K562 (cell line): Measurements from ENCODE around the gene MYO3B. TPM values are rescaled to one million over a fixed set of nuclear protein-coding genes. Genes with fewer than 3 reads are reported as not detected.

Experiments
- ATF3 ChIP-seq, 2 experiments: fragments of 450-650 bp in 1 of 2; sonication (generic) in 1 of 2; formaldehyde crosslinking in 1 of 2; IDR thresholded peaks in 1 of 2; conservative IDR thresholded peaks in 1 of 2; 2 replicates each; pipeline versions ENCODE4 v1.6.1 to v1.8.1; 2016 to 2023; ENCODE audit warnings: mild to moderate bottlenecking in 2 of 2, moderate library complexity in 2 of 2, inconsistent platforms in 1 of 2, missing genetic modification reagents in 1 of 2
- CBX2 ChIP-seq: fragments of 200-600 bp; sonication (generic); IDR thresholded peaks from one replicate; pipeline ENCODE4 v1.6.1; 2012; ENCODE audit warnings: mild to moderate bottlenecking, low read length, inconsistent platforms; ENCODE audit not compliant: insufficient read depth, poor library complexity, severe bottlenecking
- CREB1 ChIP-seq, 2 experiments: sonication (generic) in 1 of 2; formaldehyde crosslinking in 1 of 2; IDR thresholded peaks; 2 replicates each; pipeline versions ENCODE4 v1.6.1 to v1.8.0; 2012 to 2022; ENCODE audit warnings: inconsistent platforms in 1 of 2, mild to moderate bottlenecking in 1 of 2, missing genetic modification reagents in 1 of 2, moderate library complexity in 1 of 2
- GATAD2B ChIP-seq: fragments of 450-650 bp; IDR thresholded peaks from 2 replicates; pipeline ENCODE4 v1.6.1; 2017; ENCODE audit warnings: mild to moderate bottlenecking, borderline replicate concordance
- GTF2B ChIP-seq: IDR thresholded peaks from 2 replicates; pipeline ENCODE4 v1.6.1; 2011; ENCODE audit not compliant: insufficient read length; ENCODE audit errors: extremely low read depth
- GTF2E2 ChIP-seq: fragments of 200-800 bp; sonication (Bioruptor generic); IDR thresholded peaks from 2 replicates; pipeline ENCODE4 v1.6.1; 2016; ENCODE audit warnings: missing genetic modification characterization, missing compliant biosample characterization
- HDAC3 ChIP-seq: fragments of 450-650 bp; IDR thresholded peaks from 2 replicates; pipeline ENCODE4 v1.6.1; 2018; ENCODE audit warnings: borderline replicate concordance, mild to moderate bottlenecking, moderate library complexity; ENCODE audit not compliant: partially characterized antibody
- HMGN3 ChIP-seq: IDR thresholded peaks from 2 replicates; pipeline ENCODE4 v1.6.1; 2011; ENCODE audit warnings: borderline replicate concordance, low read depth, mild to moderate bottlenecking, mixed read lengths, low read length; ENCODE audit not compliant: insufficient read length; ENCODE audit errors: extremely low read depth
- MCM7 ChIP-seq, 2 experiments: fragments of 450-650 bp; IDR thresholded peaks; 2 replicates each; pipeline ENCODE4 v1.6.1; 2016 to 2018
- MEF2D ChIP-seq: conservative IDR thresholded peaks from 2 replicates; pipeline ENCODE4 v1.6.1; 2016; ENCODE audit warnings: low read depth, missing genetic modification characterization, missing compliant biosample characterization
- NR2F6 ChIP-seq: fragments of 450-650 bp; formaldehyde crosslinking; IDR thresholded peaks from 2 replicates; pipeline ENCODE4 v1.4.0; 2020; ENCODE audit warnings: mild to moderate bottlenecking
- POLR2G ChIP-seq: fragments of 200-400 bp; formaldehyde crosslinking; IDR thresholded peaks from 2 replicates; pipeline ENCODE4 v1.6.1; 2017; ENCODE audit warnings: low read depth, mild to moderate bottlenecking, antibody characterized with exemption, low read length, moderate library complexity
- PPARD ChIP-seq: fragments of 250-450 bp; sonication (Bioruptor Pico); IDR thresholded peaks from 2 replicates; pipeline ENCODE4 v1.8.0; 2022; ENCODE audit warnings: inconsistent platforms, mild to moderate bottlenecking, moderate library complexity
- RBM15 ChIP-seq: fragments of 200-400 bp; formaldehyde crosslinking; IDR thresholded peaks from 2 replicates; pipeline ENCODE4 v1.6.1; 2018; ENCODE audit warnings: mild to moderate bottlenecking, low read length, moderate library complexity; ENCODE audit not compliant: insufficient read depth
- SIRT6 ChIP-seq: IDR thresholded peaks from one replicate; pipeline ENCODE4 v1.6.1; 2012; ENCODE audit warnings: low read depth, mild to moderate bottlenecking, control low read depth, inconsistent platforms, low read length, moderate library complexity
- TCF3 ChIP-seq: sonication (generic); formaldehyde crosslinking; IDR thresholded peaks from 2 replicates; pipeline ENCODE4 v1.4.0; 2020; ENCODE audit warnings: mild to moderate bottlenecking, missing genetic modification reagents
- USF2 ChIP-seq: sonication (generic); formaldehyde crosslinking; IDR thresholded peaks from 2 replicates; pipeline ENCODE4 v1.5.0; 2020; ENCODE audit warnings: missing genetic modification reagents
- ZFPM2 ChIP-seq: fragments of 250-450 bp; sonication (Bioruptor Pico); IDR thresholded peaks from 2 replicates; pipeline ENCODE4 v1.5.1; 2022; ENCODE audit warnings: mild to moderate bottlenecking
- ZNF133 ChIP-seq: fragments of 250-450 bp; sonication (Bioruptor Pico); IDR thresholded peaks from 2 replicates; pipeline ENCODE4 v1.4.0; 2020; ENCODE audit warnings: mild to moderate bottlenecking
- ZNF134 ChIP-seq: fragments of 250-450 bp; sonication (Bioruptor Pico); conservative IDR thresholded peaks from 2 replicates; pipeline ENCODE4 v1.4.0; 2020
- ZNF23 ChIP-seq: fragments of 250-450 bp; sonication (Bioruptor Pico); IDR thresholded peaks from 2 replicates; pipeline ENCODE4 v1.4.0; 2020; ENCODE audit warnings: mild to moderate bottlenecking
- ZNF24 ChIP-seq: fragments of 450-650 bp; IDR thresholded peaks from 2 replicates; pipeline ENCODE4 v1.6.1; 2016
- ZNF263 ChIP-seq: sonication (generic); formaldehyde crosslinking; IDR thresholded peaks from 2 replicates; pipeline ENCODE4 v1.8.0; 2022; ENCODE audit warnings: mild to moderate bottlenecking, missing genetic modification reagents, borderline replicate concordance
- ZNF354B ChIP-seq: fragments of 250-450 bp; sonication (Bioruptor Pico); IDR thresholded peaks from 2 replicates; pipeline ENCODE4 v1.4.0; 2020
- ZNF511 ChIP-seq: sonication (generic); formaldehyde crosslinking; IDR thresholded peaks from 2 replicates; pipeline ENCODE4 v1.8.0; 2022; ENCODE audit warnings: mild to moderate bottlenecking, missing genetic modification reagents
- ZNF586 ChIP-seq: fragments of 450-650 bp; formaldehyde crosslinking; conservative IDR thresholded peaks from 2 replicates; pipeline ENCODE4 v1.4.0; 2020; ENCODE audit warnings: mild to moderate bottlenecking, moderate library complexity
- ZNF766 ChIP-seq: fragments of 200-800 bp; sonication (Bioruptor generic); conservative IDR thresholded peaks from 2 replicates; pipeline ENCODE4 v1.6.1; 2016; ENCODE audit warnings: missing genetic modification characterization, missing compliant biosample characterization
- polyA plus RNA-seq, 8 experiments: library from polyadenylated mRNA; depleted of rRNA in 4 of 8; stranded (reverse) in 5 of 8; unstranded in 3 of 8; fragments of >200 nt; fragmentation: Nextera tagmentation in 2 of 8; fragmentation: Illumina TruSeq in 1 of 8; extraction: Ambion mirVana in 2 of 8; extraction: Trizol in 1 of 8; gene quantifications; 2 replicates each; pipeline versions ENCODE4 v1.2.1 to v1.2.3, GENCODE V29; 2011 to 2014; ENCODE audit warnings: inconsistent platforms in 1 of 8, missing spikeins in 1 of 8
- total RNA-seq, 7 experiments: library from RNA; depleted of rRNA in 6 of 7; stranded (reverse); fragments of >200 nt in 6 of 7; fragmentation: Illumina TruSeq in 2 of 7; extraction: Trizol in 2 of 7; gene quantifications; 2 replicates each; pipeline versions ENCODE4 v1.2.1 to v1.2.3, GENCODE V29; 2011 to 2021; ENCODE audit warnings: low replicate concordance in 1 of 7

MYO3B gene
- total and polyA plus RNA-seq, 9 of the 15 experiments (the other 6 are each of a cell fraction or from before 2014, with no cell fraction given): 2.7 to 6.5 (median 3.6) TPM

GRCh38 chr2:170155022-170155722 is 22.8 kb upstream of the MYO3B start (continued):
- no peak for TF ChIP-seq USF2 (CRISPR knock-in tag)
- TF ChIP-seq POLR2G: no peak
- TF ChIP-seq ZNF354B (CRISPR knock-in tag): no peak
- no peak for TF ChIP-seq CBX2
- TF ChIP-seq SIRT6: no peak
- TF ChIP-seq ZNF133: no peak
- peak; percentile 77 for TF ChIP-seq TCF3 (CRISPR knock-in tag)
- TF ChIP-seq ZNF134 (CRISPR knock-in tag): no peak
- TF ChIP-seq GTF2E2 (tag): no peak
- no peak for TF ChIP-seq ZNF24
- TF ChIP-seq ZFPM2 (CRISPR knock-in tag): no peak
- TF ChIP-seq HDAC3: no peak
- TF ChIP-seq RBM15: no peak
- TF ChIP-seq ZNF263 (CRISPR knock-in tag): no peak
- no peak for TF ChIP-seq ZNF511
- no peak for TF ChIP-seq NR2F6 (CRISPR knock-in tag)
- TF ChIP-seq CREB1 (IDR thresholded peaks at IDR 0.05): 0 out of 2 replicates have a peak, but pooled peaks have one; percentile 25
- no peak for TF ChIP-seq CREB1 (CRISPR knock-in tag; IDR thresholded peaks at IDR 0.05)
- TF ChIP-seq MEF2D: no peak
- no peak for TF ChIP-seq HMGN3
- TF ChIP-seq ZNF766 (CRISPR knock-in tag): no peak
- no peak for TF ChIP-seq ZNF23
- no peak for TF ChIP-seq PPARD (CRISPR knock-in tag)
- TF ChIP-seq ZNF586 (CRISPR knock-in tag): no peak
- TF ChIP-seq GTF2B: no peak
- TF ChIP-seq MCM7 (IDR thresholded peaks at IDR 0.05): no peak
- TF ChIP-seq ATF3 (IDR thresholded peaks at IDR 0.05): no peak
- TF ChIP-seq ATF3 (CRISPR knock-in tag; conservative IDR thresholded peaks at IDR 0.05): no peak; the same call in 1 of the 2 replicates
- no peak for TF ChIP-seq GATAD2B
